ENCODE data around the gene MICALL2. TPM values are rescaled to one million over a fixed set of nuclear protein-coding genes. Genes with fewer than 3 reads are reported as not detected.

The MICALL2 gene
- polyA plus RNA-seq, 1 of the 3 experiments (the other 2 are of a cell fraction): 38.8 TPM

- POLR2A ChIA-PET: no interaction called here
- Histone ChIP-seq H3K4me1 (ENCODE audit: control insufficient read depth in 1 of 2, insufficient read depth in 2 of 2, low read depth in 1 of 2, low read length in 1 of 2) (no peaks in the 10 kb centered on the region), H3K4me2 (no peak overlapping the region), H3K36me3 (replicated peaks in 1 of 2; ENCODE audit: control insufficient read depth in 1 of 2, insufficient read depth in 2 of 2, low read length in 1 of 2) (no peaks in the 10 kb centered on the region), H3K27ac (ENCODE audit: low read depth in 2 of 2, low read length in 1 of 2) (no peak overlapping the region), H4K20me1 (ENCODE audit: insufficient read depth) (peaks cover 23% of the 10 kb centered on the region), H3K4me3 (ENCODE audit: low read depth in 2 of 2, low read length in 1 of 2) (no peak overlapping the region), H3K79me2 (ENCODE audit: insufficient read depth) (no peaks in the 10 kb centered on the region), H3K9ac (no peak overlapping the region), H3F3A (replicated peaks; ENCODE audit: insufficient read depth) (no peaks in the 10 kb centered on the region), H3K9me3 (no peaks in the 10 kb centered on the region), H3K27me3 (ENCODE audit: insufficient read depth) (0 out of 2 replicates have a peak, but pooled peaks cover 7% of the 10 kb centered on the region), H2AFZ (ENCODE audit: low read depth) (no peak overlapping the region), H3K9me2 (no peaks in the 10 kb centered on the region)
- CTCF ChIA-PET: interaction anchor here (0.8 to 10.2 kb wide), 12 partner anchors 9 to 255 kb away, joined by 4 to 175 read pairs (median 26); no protein-coding TSS in a partner anchor
- no peak for TF ChIP-seq SMC3 (IDR thresholded peaks at IDR 0.05; ENCODE audit: low read depth, low read length)
- no peak for TF ChIP-seq RXRA (IDR thresholded peaks at IDR 0.05; ENCODE audit: borderline replicate concordance, low read depth)
- TF ChIP-seq MXI1 (IDR thresholded peaks at IDR 0.05; ENCODE audit: low read depth, low read length): no peak
- no peak for TF ChIP-seq RCOR1 (IDR thresholded peaks at IDR 0.05; ENCODE audit: low read length)
- no peak for TF ChIP-seq JUND (IDR thresholded peaks at IDR 0.05)
- no peak for TF ChIP-seq TEAD4 (IDR thresholded peaks at IDR 0.05; ENCODE audit: borderline replicate concordance, insufficient read depth)
- TF ChIP-seq, protein P1, sequence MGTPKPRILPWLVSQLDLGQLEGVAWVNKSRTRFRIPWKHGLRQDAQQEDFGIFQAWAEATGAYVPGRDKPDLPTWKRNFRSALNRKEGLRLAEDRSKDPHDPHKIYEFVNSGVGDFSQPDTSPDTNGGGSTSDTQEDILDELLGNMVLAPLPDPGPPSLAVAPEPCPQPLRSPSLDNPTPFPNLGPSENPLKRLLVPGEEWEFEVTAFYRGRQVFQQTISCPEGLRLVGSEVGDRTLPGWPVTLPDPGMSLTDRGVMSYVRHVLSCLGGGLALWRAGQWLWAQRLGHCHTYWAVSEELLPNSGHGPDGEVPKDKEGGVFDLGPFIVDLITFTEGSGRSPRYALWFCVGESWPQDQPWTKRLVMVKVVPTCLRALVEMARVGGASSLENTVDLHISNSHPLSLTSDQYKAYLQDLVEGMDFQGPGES (IDR thresholded peaks at IDR 0.05; ENCODE audit: low read depth, low read length): no peak
- no peak for TF ChIP-seq FOXM1 (IDR thresholded peaks at IDR 0.05; ENCODE audit: low read depth)
- no peak for TF ChIP-seq POLR2AphosphoS5 (IDR thresholded peaks at IDR 0.05; ENCODE audit: low read depth, low read length)
- TF ChIP-seq FOXJ3 (CRISPR knock-in tag; IDR thresholded peaks at IDR 0.05): no peak
- TF ChIP-seq, protein P2, sequence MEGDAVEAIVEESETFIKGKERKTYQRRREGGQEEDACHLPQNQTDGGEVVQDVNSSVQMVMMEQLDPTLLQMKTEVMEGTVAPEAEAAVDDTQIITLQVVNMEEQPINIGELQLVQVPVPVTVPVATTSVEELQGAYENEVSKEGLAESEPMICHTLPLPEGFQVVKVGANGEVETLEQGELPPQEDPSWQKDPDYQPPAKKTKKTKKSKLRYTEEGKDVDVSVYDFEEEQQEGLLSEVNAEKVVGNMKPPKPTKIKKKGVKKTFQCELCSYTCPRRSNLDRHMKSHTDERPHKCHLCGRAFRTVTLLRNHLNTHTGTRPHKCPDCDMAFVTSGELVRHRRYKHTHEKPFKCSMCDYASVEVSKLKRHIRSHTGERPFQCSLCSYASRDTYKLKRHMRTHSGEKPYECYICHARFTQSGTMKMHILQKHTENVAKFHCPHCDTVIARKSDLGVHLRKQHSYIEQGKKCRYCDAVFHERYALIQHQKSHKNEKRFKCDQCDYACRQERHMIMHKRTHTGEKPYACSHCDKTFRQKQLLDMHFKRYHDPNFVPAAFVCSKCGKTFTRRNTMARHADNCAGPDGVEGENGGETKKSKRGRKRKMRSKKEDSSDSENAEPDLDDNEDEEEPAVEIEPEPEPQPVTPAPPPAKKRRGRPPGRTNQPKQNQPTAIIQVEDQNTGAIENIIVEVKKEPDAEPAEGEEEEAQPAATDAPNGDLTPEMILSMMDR (IDR thresholded peaks at IDR 0.05): no peak
- TF ChIP-seq, protein P3, sequence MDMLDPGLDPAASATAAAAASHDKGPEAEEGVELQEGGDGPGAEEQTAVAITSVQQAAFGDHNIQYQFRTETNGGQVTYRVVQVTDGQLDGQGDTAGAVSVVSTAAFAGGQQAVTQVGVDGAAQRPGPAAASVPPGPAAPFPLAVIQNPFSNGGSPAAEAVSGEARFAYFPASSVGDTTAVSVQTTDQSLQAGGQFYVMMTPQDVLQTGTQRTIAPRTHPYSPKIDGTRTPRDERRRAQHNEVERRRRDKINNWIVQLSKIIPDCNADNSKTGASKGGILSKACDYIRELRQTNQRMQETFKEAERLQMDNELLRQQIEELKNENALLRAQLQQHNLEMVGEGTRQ (IDR thresholded peaks at IDR 0.05; ENCODE audit: borderline replicate concordance, low read depth, low read length): no peak
- 27% methylated on average over 9 of the region's 10 CpGs for WGBS (ENCODE audit: low lambda C conversion rate)
- no peak for DNase-seq
Observed at GRCh38 chr7:1431226-1431625, 28.0 kb downstream of the MICALL2 start.

GRCh38 chr7:1430056-1430845 lies 29.0 kb downstream of the MICALL2 start:
- H3F3A ChIP-seq (replicated peaks; ENCODE audit: insufficient read depth): no peaks in the 10 kb centered on the region
- H3K4me2 ChIP-seq: no peak overlapping the region
- CTCF ChIA-PET: interaction anchor here (0.8 to 10.2 kb wide), 12 partner anchors 8 to 254 kb away, joined by 3 to 175 read pairs (median 18); no protein-coding TSS in a partner anchor
- POLR2A ChIA-PET: no interaction called here
- H4K20me1 ChIP-seq (ENCODE audit: insufficient read depth): peaks cover 23% of the 10 kb centered on the region
- H3K4me3 ChIP-seq (ENCODE audit: low read depth in 2 of 2, low read length in 1 of 2): no peak overlapping the region
- no peaks in the 10 kb centered on the region for H3K79me2 ChIP-seq (ENCODE audit: insufficient read depth)
- no peaks in the 10 kb centered on the region for H3K9me3 ChIP-seq
- H3K27ac ChIP-seq (ENCODE audit: low read depth in 2 of 2, low read length in 1 of 2): no peak overlapping the region
- no peaks in the 10 kb centered on the region for H3K4me1 ChIP-seq (ENCODE audit: control insufficient read depth in 1 of 2, insufficient read depth in 2 of 2, low read depth in 1 of 2, low read length in 1 of 2)
- no peak overlapping the region for H2AFZ ChIP-seq (ENCODE audit: low read depth)
- no peaks in the 10 kb centered on the region for H3K9me2 ChIP-seq
- H3K27me3 ChIP-seq (ENCODE audit: insufficient read depth): peaks cover 14% of the 10 kb centered on the region; the same call in 1 of the 2 replicates
- DNase-seq: no peak
- WGBS (ENCODE audit: low lambda C conversion rate): 47% methylated on average over 29 of the region's 32 CpGs
- TF ChIP-seq YY1 (IDR thresholded peaks at IDR 0.05; ENCODE audit: low read depth): no peak
- no peak for TF ChIP-seq USF1 (IDR thresholded peaks at IDR 0.05; ENCODE audit: borderline replicate concordance, low read depth)
- TF ChIP-seq FOXJ3 (CRISPR knock-in tag; IDR thresholded peaks at IDR 0.05): no peak
- no peak for TF ChIP-seq SMC3 (IDR thresholded peaks at IDR 0.05; ENCODE audit: low read depth, low read length)
- no peak for TF ChIP-seq TEAD4 (IDR thresholded peaks at IDR 0.05; ENCODE audit: borderline replicate concordance, insufficient read depth)
- no peak for TF ChIP-seq FOXM1 (IDR thresholded peaks at IDR 0.05; ENCODE audit: low read depth)
- TF ChIP-seq NRF1 (IDR thresholded peaks at IDR 0.05; ENCODE audit: low read depth, low read length): no peak
- no peaks in the 10 kb centered on the region for H3K36me3 ChIP-seq (replicated peaks in 1 of 2; ENCODE audit: control insufficient read depth in 1 of 2, insufficient read depth in 2 of 2, low read length in 1 of 2)
- no peak overlapping the region for H3K9ac ChIP-seq

Measured in SK-N-SH (cell line).